ENCODE results near the gene EEF1A2.
"Not testable (repeated sequence)": the region's sequence is repeated elsewhere in the genome, so short reads cannot be mapped to it uniquely, and the experiment has no call there.

Gene EEF1A2

DNA sequence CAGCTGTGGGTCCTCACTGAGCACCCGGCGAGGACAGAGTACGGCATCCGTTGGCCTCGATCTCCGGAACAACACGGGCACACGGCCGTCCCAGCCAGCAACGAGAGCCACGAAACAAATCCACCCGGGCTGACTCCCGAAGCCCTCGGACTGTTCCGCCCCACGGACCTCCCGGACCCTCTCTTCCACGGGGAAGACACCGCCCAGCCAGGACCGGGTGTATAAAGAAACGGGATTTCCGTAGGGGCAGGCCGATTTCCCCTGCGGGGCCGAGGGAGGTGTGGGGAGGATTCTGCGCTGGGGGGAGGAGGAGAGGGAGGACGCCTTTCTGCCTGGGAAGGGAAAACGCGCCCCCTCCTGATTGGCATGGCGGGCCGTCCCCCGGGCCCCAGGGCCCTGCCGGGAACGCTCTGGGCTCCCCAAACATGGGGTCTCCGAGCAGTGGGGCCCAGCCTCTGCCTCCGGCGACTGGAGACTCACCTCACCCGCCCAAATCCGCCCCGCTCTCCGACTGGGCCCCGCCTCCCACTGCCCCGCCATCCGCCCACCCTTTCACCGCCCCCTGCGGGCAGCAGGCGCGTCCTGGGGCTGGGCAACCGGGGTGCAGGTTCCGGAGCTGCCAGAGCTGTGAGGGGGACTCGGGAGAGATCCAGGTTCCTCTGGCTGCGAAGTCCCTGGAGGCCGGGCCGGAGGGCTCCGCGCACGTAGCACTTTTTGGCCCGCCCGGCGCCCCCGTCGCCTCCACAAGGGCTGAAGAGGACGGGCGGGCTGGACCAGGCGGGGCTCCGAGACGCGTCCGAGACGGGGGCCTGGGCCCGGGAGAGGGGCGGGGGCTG is 21.0 kb upstream of the EEF1A2 start:
- DNase-seq = peak; percentile 83

DNA sequence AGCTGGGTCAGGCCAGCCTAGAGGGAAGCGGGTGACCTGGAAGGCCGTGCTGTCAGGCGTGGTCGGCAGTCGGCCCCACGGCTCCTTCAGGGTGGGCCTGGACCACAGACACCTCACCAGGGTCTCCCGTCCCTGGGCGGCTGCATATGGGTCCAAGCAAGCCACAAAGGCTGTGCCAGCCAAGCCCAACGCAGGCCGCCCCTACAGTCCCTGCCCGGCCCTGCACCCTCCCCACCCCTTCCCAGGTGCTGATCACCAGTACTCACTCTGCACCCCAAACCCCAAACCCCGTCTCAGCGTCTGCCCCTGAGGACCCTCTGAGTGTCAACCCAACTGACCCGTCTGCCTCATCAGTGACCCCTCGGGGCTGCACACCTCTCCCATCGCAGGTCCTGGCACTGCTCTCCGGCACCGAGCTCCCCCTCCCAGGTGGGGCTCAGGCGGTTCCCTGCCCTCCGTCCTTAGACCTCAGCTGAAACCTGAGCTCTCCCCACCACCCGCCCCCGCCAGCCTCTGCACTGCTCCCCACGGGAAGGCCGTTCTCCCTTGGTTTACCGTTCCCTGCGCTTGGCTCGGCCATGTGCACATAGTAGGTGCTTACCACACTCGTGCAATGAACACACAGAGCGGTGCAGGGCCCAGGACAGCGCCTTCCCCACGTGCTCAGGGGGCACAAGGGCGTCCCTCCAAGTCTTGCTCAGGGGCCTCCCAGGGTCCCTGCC is 20.2 kb upstream of the EEF1A2 start:
- peak; percentile 25 for DNase-seq

DNA sequence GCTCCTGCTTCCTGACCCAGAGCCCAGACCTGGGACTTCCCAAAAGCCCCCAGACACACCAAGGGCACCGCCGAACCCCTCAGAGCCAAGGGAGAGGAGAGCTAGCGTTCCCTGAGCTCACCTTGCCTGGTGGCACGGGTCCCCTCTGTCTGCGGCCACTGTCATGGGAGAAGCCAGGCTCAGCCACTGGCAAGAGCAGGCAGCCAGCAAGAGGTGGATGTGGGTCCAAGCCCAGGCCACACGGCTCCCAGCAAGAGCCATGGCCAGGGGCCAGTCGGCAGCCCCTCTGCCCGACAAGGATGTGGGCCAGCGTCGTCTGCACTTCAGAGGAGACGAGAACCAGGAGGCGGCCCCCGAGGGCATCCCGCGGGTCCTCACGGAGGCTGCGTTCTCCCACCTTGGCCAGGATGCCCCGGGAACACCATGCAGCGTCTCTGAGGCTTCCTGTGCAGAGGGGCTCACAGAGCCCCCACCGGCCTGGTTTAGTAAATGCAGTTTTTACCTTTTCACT is 19.5 kb upstream of the EEF1A2 start:
- DNase-seq = peak; percentile 18

DNA sequence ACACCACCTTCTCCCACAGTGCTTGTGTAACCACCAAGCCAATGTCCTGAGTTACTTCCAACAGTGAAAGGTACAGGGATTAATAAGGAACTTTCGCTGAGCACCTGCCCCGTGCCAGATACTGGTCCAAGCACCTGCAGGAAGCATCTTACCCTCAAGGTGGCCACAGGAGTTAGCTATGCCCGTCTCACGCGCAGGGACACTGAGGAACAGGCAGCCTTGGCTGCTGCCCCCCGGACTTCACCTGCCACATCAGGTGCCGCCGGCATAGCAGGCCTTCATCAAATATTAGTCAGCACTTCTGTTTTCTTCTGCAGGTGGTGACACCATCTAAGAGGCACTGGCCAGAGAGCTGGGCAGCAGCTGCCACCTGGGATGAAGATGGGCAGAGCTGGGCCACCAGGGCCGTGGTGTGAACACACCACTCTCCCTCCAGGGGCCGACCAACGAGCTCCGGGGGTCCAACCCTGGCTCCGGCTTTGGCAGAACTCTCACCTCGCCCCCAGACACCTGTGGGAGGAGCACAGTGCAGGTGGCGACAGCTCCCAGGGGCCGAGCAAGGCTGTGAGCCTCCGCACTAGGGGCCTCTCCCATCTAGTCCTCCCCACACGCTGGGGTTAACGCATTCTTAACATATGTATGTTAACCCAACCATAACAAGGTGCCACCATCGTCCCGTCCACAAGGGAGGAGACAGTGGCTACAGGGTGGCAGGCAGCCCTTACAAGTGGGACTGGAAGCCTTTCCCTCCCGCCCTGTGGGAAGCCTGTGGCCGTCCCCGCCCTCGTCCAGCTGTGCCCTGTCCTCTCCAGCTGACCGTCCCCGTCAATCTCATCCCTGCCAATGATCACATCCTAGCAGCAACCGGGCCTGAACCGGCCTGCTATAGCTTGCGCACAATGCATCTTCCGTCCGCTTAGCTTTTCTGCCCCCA is 18.8 kb upstream of the EEF1A2 start:
- DNase-seq = peak; percentile 27

DNA sequence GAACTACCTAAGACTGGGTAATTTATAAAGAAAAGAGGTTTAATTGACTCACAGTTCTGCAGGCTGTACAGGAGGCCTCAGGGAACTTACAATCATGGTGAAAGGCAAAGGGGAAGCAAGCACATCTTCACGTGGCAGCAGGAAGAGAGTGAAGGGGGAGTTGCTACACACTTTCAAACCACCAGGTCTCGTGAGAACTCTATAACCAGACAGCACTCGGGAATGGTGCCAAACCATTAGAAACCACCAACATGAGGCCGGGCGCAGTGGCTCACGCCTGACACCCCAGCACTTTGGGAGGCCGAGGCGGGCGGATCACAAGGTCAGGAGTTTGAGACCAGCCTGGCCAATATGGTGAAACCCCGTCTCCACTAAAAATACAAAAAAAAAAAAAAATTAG is 15.6 kb upstream of the EEF1A2 start:
- not testable (repeated sequence) for DNase-seq

DNA sequence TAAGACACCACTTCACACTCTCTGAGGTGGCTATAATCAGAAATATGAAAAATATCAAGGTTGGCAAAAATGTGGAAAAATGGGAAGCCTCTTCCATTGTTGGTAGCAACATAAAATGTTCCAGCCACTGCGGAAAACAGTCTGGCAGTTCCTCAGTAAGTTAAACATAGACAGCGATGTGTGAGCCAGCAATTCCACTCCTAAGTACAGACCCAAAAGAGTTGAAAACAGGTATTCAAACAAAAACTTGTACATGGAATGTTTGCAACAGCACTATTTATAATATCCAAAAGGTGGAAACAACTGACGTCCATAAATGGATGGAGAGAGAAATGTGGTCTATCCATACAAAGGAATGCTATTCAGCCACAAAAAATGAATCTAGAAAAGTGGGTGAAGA is 14.3 kb upstream of the EEF1A2 start:
- no peak for DNase-seq

DNA sequence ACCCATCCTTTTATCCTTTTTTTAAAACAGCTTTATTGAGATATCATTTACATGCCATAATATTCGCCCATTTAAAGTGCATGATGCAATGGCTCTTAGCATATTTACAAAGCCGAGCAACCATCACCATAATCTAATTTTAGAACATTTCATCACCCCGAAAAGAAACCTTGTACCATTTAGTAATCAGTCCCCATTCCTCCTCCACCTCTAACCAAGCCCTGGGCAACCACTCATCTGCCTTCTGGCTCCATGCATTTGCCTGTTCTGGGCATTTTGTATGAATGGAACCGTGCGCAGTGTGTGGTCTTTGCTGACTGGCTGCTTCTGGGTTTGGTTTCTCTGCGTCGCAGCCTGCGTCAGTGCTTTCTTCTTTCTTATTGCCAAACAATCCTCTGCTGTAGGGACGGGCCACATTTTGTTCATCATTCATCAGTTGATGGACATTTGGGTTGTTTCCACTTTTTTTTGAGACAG is 10.2 kb upstream of the EEF1A2 start:
- no peak for DNase-seq

DNA sequence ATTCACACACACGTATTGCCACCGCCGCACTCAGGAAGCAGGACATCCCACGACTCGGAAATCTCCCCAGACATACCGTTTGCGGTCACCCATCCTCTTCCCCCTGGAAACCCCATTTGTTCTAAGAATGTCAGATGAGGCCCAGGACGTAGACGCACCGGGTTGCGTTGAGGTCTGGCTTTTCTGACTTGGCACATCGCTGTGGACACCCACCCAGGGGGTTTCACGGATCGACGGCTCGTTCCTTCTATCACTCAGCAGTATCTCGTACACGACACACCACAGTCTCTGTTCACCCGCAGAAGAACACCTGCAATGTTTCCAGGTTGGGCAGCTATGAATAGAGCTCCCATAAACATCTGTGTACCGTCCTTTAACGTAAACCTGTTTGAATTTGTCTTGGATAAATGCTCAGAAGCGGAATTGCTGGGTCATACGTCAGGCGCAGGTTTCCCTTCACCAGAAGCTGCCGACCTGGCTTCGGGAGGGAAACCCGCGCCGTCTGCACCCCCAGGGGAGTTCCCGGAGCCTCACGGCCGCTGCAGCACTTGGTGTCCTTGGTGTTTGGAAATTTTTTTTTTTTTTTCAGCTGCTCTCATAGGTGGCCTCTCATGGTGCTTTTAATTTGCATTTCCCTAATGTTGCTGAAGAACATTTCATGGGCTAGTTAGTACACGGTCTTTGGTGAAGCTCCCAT is 9.3 kb upstream of the EEF1A2 start:
- DNase-seq = no peak

DNA sequence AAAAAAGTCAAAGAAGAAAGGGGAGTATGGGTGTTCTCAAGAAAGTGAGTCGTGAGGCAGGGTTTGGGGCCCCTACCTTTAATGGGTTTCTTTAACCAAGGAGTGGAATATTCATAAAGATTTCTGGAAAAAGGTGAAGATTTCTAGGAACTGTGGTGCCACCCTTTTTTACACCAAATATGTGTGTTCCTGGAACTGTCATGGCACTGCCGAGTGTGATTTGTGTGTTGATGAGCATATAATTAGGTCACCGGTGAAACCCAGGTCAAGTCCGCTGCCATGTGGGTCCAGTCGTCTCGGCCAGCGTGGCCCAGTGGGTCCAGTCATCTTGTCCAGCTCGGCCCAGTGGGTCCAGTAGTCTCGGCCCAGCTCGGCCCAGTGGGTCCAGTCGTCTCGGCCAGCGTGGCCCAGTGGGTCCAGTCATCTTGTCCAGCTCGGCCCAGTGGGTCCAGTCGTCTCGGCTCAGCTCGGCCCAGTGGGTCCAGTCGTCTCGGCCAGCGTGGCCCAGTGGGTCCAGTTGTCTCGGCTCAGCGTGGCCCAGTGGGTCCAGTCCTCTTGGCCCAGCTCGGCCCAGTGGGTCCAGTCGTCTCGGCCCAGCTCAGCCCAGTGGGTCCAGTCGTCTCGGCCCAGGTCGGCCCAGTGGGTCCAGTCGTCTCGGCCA is 8.3 kb upstream of the EEF1A2 start:
- DNase-seq = no peak

DNA sequence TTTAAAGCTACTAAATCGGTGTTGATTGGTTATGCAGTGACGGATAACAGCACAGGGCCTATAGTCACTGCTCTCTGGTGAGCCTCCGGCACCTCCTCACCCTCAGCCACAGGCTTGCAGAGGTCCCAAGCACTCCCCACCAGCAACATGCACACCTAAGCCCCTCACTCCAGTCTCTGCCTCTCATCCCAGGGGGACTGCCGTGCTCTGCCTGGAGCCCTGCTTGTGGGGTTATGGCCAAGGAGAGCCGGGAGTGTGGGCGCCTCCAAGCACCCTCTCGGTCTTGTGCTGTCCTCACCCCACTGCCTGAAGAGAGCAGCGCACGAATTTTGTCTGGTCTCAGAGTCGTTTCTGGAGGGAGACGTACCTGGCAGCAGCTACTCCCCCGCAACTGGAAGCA is 6.8 kb upstream of the EEF1A2 start:
- no peak for DNase-seq

DNA sequence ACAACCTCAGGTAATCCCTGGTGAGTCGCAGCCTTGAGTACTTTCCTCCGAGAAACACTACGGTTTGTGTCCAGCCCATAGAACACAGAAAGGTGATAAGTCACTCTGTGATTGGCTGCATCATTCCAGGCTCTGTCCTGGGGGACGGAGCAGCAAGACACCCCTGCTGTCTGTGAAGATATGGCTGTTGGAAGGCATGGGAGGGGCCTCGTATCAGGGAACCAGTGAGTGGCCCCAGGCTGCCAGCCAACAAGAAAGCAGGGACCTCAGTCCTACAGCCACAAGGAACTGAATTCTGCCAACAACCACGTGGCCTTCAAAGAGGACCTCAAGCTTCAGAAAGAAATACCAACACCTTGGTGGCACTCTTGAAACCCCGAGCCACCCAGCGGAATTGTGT is 6.4 kb upstream of the EEF1A2 start:
- no peak for DNase-seq

DNA sequence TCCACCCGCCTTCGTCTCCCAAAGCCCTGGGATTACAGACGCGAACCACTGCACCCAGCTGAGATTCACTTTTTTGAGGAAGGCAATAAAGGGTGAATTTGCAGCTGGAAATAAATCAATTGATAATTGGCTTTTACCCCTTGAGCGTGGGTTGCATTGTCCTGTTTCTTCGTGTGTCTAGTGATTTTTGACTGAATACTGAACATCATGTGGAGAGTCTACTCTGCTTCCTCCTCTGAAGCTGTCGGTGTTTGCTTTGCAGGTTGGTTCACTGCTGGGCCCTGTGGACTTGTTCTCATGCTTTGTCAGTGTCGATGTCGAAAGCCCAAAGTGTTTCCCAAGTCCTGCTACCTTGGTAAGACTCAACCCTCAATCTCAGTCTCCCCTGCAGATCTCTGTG is 5.8 kb upstream of the EEF1A2 start:
- DNase-seq = no peak

DNA sequence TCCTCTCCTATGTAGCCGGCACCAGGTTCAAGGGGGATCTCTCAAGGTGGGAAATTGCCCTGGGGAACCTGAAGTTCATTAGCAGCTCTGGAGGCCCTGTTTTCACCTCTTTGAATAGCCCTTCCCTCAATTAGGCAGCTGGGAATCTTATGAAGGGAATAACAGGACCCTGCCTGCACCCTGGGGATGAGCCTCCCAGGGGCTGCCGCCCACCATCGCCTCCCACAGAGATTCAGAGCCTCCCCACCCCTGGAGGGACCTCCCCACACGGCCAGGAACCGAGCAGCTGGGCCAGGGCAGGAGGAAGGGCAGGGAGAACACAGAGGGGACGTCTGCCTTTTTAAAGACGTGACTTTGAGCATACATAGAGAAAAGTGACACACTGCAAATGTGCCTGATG is 4.6 kb upstream of the EEF1A2 start:
- DNase-seq = no peak

DNA sequence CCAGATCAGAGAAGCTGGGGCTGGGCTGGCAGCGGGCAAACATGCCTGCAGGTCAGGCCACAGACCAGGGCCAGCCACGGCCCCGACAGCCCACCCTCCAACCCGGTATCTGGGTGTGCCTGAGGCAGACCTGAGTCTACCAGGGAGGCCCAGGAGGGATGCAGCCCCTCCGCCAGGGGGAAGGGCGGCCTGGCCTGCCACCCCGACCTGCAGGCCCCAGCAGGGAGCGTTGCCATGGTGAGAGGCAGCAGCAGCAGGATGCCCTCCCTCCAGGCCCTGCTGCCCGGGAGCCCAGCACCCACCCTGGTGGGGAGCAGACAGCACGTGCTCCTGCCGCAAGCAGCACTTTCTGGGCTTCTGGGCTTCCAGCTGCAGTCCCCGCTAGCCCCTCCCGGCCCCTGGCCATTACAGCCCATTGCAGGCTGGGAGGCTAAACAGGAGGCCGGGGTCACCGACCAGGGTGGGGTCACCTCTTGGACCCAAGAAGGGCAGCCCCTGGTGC is 3.8 kb upstream of the EEF1A2 start:
- no peak for DNase-seq

DNA sequence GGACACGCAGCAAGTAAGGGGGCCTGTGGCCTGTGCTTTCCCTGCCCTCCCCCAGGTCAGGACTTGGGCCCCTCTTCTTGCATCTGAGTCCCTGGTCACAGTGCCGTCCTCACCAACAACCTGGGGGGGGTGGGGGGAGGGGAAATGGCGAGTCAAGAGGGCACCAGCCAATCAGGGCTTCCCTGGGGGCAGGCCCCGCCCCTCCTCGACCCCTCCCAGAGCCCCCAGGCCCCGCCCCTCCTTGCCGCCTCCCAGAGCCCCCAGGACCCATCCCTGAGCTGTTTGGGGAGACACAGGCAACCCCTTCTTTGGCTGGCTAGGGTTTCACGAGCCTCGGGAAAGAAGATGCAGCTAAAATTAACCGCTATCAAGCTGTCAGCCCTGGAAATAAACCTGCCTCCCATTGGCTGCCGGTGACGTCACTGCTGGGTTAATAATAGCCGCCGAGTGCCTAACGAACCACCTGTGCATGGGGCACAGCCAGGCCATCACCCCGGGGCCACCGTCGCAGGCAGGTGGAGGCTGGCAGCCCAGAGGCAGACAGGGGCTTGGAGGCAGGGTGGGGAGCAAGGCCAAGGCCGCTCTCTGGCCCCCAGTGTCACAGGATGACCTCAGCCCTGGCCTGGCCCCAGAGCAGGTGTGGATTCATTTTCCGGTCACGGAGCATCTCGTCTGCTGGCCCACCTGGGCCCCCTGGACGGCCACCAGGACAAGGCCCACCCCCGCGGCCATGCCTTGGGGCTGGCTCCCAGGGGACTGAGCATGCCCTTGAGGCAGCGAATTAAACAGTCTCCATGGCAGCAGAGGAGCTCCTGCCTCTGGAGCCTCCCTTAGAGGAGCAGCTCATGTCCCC is 3.2 kb upstream of the EEF1A2 start:
- no peak for DNase-seq

DNA sequence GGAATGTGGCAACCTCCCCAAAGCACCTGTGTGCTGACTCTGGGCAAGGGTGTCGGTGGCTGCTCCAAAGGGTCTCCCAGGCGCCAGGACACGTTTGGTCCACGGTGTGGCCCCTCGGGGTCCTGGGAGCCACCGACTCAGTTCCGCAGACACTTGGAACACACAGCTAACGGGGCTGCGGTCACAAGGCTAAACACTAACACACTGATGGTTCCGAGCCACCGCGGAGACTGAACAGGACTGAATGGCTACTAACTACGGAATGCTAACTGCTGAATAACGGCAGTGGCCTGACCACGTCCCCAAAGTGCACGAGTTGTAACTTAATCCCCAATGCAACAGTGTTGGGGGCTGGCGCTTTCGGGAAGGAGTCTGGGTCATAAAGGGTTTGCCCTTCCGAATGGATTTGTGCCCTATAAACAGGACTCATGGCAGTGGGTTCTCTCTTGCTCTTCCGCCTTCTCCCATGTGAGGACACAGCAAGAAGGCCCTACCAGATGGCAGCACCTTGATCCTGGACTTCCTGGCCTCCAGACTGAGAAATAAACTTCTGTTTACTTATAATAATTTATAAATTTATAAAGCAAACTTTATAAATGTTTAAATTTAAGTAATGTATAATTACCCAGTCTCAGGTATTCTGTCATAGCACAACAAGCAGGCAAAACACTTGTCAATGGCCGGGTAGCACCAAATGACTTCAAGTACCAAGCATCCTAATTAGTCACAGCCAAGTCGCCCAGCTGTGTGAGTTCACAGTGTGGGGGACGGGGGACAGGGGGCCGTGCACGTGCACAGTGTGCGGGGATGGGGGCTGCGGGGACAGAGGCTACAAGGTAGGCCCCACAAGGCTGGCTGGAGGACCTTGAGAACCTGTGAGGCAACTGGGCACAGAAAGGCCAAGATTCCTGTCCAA is 2.3 kb upstream of the EEF1A2 start:
- DNase-seq = no peak

DNA sequence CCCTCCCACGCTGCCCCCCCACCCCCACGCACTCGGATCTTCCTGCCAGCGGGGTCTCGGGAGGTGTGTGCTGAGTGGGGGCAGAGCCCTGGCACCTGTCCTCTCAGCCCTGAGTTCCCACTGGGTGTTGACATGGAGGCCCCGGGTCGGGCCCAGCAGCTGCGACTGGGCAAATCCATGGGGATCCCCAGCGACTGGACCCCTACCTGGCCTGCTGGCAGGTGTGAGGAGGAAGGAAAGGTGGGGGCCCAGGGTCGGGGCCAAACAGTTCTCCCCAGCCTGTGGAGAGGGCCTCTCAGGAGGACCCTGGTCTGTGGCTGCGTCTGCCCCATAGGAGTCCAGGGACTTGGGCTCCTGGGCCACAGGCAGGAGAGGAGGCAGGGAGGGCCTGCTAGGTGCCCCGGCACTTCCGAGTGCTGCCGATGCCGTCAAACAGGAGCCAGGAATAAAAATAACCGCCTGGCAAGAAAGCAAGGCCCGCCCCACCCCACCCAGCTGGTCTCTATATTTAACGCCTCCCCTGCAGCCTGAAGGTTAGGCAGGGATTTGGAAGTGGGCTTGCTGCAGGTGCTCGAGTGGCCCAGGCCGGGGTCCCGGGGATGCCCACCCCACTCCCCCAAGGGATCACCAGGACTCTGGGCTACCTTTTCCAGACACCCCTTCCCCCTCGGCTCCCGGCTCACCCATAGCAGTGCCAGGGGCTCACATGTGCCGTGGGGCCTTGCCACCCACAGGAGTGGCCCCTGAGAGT is 1.4 kb upstream of the EEF1A2 start:
- no peak for DNase-seq

DNA sequence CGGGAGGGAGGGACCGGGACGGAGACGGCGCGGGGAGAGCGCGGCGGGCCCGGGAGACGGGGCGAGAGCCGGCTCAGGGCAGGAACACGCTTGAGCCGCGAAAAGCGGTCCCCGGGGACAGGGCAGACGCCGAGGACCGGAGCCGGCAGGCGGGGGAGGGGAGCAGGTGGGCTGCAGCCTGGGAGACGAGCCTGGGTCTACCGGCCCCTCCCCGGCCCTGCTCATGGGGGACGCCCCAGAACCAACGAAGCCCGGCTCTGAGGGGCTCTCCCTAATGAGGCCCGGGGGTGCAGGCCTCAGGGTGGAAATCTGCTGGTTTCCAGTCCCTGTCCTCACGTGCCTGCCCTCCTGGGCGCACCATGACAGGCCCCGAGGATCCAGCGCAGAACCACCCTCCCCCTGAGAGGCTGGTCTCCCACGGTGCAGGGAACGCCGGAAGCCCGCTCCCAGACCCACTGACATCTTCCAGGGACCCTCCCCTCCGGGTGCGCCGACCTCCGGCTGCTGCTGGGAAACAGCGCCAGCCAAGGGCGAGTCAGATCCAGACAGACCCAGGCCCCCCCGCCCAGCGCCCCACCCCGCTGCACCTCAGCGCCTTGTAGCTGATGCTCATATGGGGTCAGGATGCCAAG is 571 bp upstream of the EEF1A2 start:
- no peak for DNase-seq

All from right hindlimb (tissue), 1 donor.